Measurements from ENCODE around the gene NFATC2IP.

- TF ChIP-seq SUZ12 (IDR thresholded peaks at IDR 0.05; ENCODE audit: low read length) (no peak), HDAC6 (IDR thresholded peaks at IDR 0.05; ENCODE audit: low read depth, low read length) (no peak), YY1 (IDR thresholded peaks at IDR 0.05; ENCODE audit: low read depth, low read length) (peak; percentile 55; the same call in 1 of the 2 replicates)
- TF ChIP-seq, protein P1, sequence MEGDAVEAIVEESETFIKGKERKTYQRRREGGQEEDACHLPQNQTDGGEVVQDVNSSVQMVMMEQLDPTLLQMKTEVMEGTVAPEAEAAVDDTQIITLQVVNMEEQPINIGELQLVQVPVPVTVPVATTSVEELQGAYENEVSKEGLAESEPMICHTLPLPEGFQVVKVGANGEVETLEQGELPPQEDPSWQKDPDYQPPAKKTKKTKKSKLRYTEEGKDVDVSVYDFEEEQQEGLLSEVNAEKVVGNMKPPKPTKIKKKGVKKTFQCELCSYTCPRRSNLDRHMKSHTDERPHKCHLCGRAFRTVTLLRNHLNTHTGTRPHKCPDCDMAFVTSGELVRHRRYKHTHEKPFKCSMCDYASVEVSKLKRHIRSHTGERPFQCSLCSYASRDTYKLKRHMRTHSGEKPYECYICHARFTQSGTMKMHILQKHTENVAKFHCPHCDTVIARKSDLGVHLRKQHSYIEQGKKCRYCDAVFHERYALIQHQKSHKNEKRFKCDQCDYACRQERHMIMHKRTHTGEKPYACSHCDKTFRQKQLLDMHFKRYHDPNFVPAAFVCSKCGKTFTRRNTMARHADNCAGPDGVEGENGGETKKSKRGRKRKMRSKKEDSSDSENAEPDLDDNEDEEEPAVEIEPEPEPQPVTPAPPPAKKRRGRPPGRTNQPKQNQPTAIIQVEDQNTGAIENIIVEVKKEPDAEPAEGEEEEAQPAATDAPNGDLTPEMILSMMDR (IDR thresholded peaks at IDR 0.05; ENCODE audit: control extremely low read depth in 1 of 3, insufficient read depth in 1 of 3, low read depth in 1 of 3, low read length in 3 of 3): no peak
These were observed 25.9 kb upstream of the NFATC2IP start, which contains the start of gene RABEP2 for GRCh38 chr16:28924762-28925385.

All from H1 (cell line).